ENCODE data around the gene ARF1. TPM values are rescaled to one million over a fixed set of nuclear protein-coding genes. Genes with fewer than 3 reads are reported as not detected.

ARF1 gene
- total and polyA plus RNA-seq, 2 donors (not counting 1 experiment from before 2014, with no cell fraction given), result 193 to 389 TPM

GRCh38 chr1:228039986-228040385 is 42.5 kb upstream of the ARF1 start:
- Mint-ChIP-seq H3K9me3 (ENCODE audit: insufficient read depth) (no peaks in the 10 kb centered on the region), H3K4me3 (no peak overlapping the region), H3K27ac (no peak overlapping the region), H3K27me3 (peaks cover 20% of the 10 kb centered on the region), H3K4me1 (peaks cover 2% of the 10 kb centered on the region)
- no peak for TF ChIP-seq CTCF (IDR thresholded peaks at IDR 0.05)
- TF ChIP-seq EZH2 (IDR thresholded peaks at IDR 0.05; ENCODE audit: borderline replicate concordance, insufficient read depth, low read depth, low read length, poor library complexity, severe bottlenecking), result no peak
- Histone ChIP-seq H3K9ac (ENCODE audit: low read length) (no peak overlapping the region), H3K4me3 (ENCODE audit: control extremely low read depth in 1 of 5, extremely low read depth in 1 of 5, insufficient read depth in 1 of 5, low read depth in 2 of 5, low read length in 4 of 5) (no peak overlapping the region), H3K9me3 (ENCODE audit: control extremely low read depth in 1 of 3, control insufficient read depth in 2 of 3, insufficient read depth in 1 of 3, low read length in 2 of 3) (no peaks in the 10 kb centered on the region), H2AFZ (ENCODE audit: insufficient read depth, low read depth, low read length, poor library complexity, severe bottlenecking) (no peak overlapping the region), H3K79me2 (ENCODE audit: control insufficient read depth, insufficient read depth, low read length) (no peaks in the 10 kb centered on the region), H3K36me3 (replicated peaks in 1 of 2; ENCODE audit: control extremely low read depth in 1 of 2, control insufficient read depth in 1 of 2, extremely low read depth in 1 of 2, insufficient read depth in 2 of 2, low read length in 1 of 2) (no peaks in the 10 kb centered on the region), H4K20me1 (ENCODE audit: control insufficient read depth, insufficient read depth, low read length, poor library complexity, severe bottlenecking) (no peaks in the 10 kb centered on the region), H3K27ac (ENCODE audit: low read length in 2 of 2) (no peak overlapping the region), H3K27me3 (replicated peaks in 1 of 4; ENCODE audit: control extremely low read depth in 1 of 4, control insufficient read depth in 3 of 4, insufficient read depth in 4 of 4, low read length in 3 of 4) (peaks cover 0 to 45% (median 21%) of the 10 kb centered on the region in 4 experiments), H3K4me2 (replicated peaks; ENCODE audit: low read depth, low read length, poor library complexity, severe bottlenecking) (no peak overlapping the region), H3K4me1 (ENCODE audit: control insufficient read depth in 2 of 2, insufficient read depth in 2 of 2, low read length in 2 of 2) (peaks cover 6 to 15% of the 10 kb centered on the region in 2 donors)
- ATAC-seq (ENCODE audit: low read depth) (no peak), DNase-seq (no peak)
- intact Hi-C loops (cut with micrococcal nuclease), result no loop called here
- CTCF ChIA-PET, result no interaction called here
- POLR2A ChIA-PET, result no interaction called here
- 73% methylated on average over 3 of the region's 3 CpGs for WGBS (ENCODE audit: insufficient coverage)

DNA sequence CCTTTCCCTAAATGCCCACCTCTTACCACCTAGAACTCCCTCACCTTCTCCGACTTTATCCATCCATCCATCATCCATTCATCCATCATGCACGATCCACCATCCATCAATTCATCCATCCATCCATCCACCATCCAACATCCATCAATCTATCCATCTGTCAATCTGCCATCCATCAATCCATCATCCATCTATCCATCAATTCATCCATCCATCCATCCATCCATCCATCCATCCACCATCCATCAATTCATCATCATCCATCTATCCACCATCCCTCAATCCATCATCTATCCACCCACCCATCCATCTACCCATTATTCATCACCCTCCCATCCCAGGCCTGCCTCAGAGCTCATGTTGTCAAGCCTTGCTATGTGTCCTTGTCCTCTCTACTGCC is 41.2 kb upstream of the ARF1 start:
- Histone ChIP-seq H3K4me3 (ENCODE audit: control extremely low read depth in 1 of 5, extremely low read depth in 1 of 5, insufficient read depth in 1 of 5, low read depth in 2 of 5, low read length in 4 of 5) (no peak overlapping the region), H4K20me1 (ENCODE audit: control insufficient read depth, insufficient read depth, low read length, poor library complexity, severe bottlenecking) (no peaks in the 10 kb centered on the region), H3K9ac (ENCODE audit: low read length) (no peak overlapping the region), H3K36me3 (replicated peaks in 1 of 2; ENCODE audit: control extremely low read depth in 1 of 2, control insufficient read depth in 1 of 2, extremely low read depth in 1 of 2, insufficient read depth in 2 of 2, low read length in 1 of 2) (no peaks in the 10 kb centered on the region), H3K9me3 (ENCODE audit: control extremely low read depth in 1 of 3, control insufficient read depth in 2 of 3, insufficient read depth in 1 of 3, low read length in 2 of 3) (peaks cover 0 to 4% (median 0%) of the 10 kb centered on the region in 3 donors), H3K79me2 (ENCODE audit: control insufficient read depth, insufficient read depth, low read length) (no peaks in the 10 kb centered on the region), H2AFZ (ENCODE audit: insufficient read depth, low read depth, low read length, poor library complexity, severe bottlenecking) (no peak overlapping the region), H3K4me1 (ENCODE audit: control insufficient read depth in 2 of 2, insufficient read depth in 2 of 2, low read length in 2 of 2) (peaks cover 6 to 15% of the 10 kb centered on the region in 2 donors), H3K27ac (ENCODE audit: low read length in 2 of 2) (no peak overlapping the region), H3K4me2 (replicated peaks; ENCODE audit: low read depth, low read length, poor library complexity, severe bottlenecking) (no peak overlapping the region), H3K27me3 (replicated peaks in 1 of 4; ENCODE audit: control extremely low read depth in 1 of 4, control insufficient read depth in 3 of 4, insufficient read depth in 4 of 4, low read length in 3 of 4) (peaks cover 0 to 31% (median 18%) of the 10 kb centered on the region in 4 experiments)
- Mint-ChIP-seq H3K9me3 (ENCODE audit: insufficient read depth) (no peaks in the 10 kb centered on the region), H3K4me3 (no peak overlapping the region), H3K27ac (no peak overlapping the region), H3K4me1 (peaks cover 2% of the 10 kb centered on the region), H3K27me3 (peaks cover 17% of the 10 kb centered on the region)
- intact Hi-C loops (cut with micrococcal nuclease), result no loop called here
- ChIA-PET CTCF (no interaction called here), POLR2A (interaction anchor here (0.6 kb wide), 1 partner anchor 365 kb away, joined by 12 read pairs; the partner anchor contains the start of gene TRIM11)
- WGBS (ENCODE audit: insufficient coverage), result 89% methylated on average over 2 of the region's 2 CpGs
- ATAC-seq (ENCODE audit: low read depth), result no peak
- no peak for DNase-seq
- no peak for TF ChIP-seq EZH2 (IDR thresholded peaks at IDR 0.05; ENCODE audit: borderline replicate concordance, insufficient read depth, low read depth, low read length, poor library complexity, severe bottlenecking)
- TF ChIP-seq CTCF (IDR thresholded peaks at IDR 0.05), result no peak

Measured in B cell (primary cell).